SK-N-SH (cell line): ENCODE measurements around the gene MLXIPL. TPM values are rescaled to one million over a fixed set of nuclear protein-coding genes. Genes with fewer than 3 reads are reported as not detected.

Experiments used
- CTCF ChIA-PET: fragments of 300-600, 350-600 bp; formaldehyde crosslinking; extraction: SDS; loops from one replicate; lab custom pipeline; 2021; lab: Yijun Ruan, JAX
- POLR2A ChIA-PET: fragments of 350-600 bp; sonication (Branson Sonifier 250); formaldehyde crosslinking; extraction: SDS; loops from one replicate; lab custom pipeline; 2020; ENCODE audit warnings: antibody characterized with exemption, inconsistent platforms; lab: Yijun Ruan, JAX
- DNase-seq: peaks from one replicate; pipeline ENCODE4 v3.0.0; 2012
- H2AFZ ChIP-seq: fragments of 200-600 bp; sonication (generic); 2 replicates; pipeline ENCODE4 v1.8.1; 2016; ENCODE audit warnings: antibody characterized with exemption, mild to moderate bottlenecking, low read depth
- H3F3A ChIP-seq: fragments of 200-600 bp; sonication (generic); replicated peaks from 2 replicates; pipeline ENCODE3; 2016; ENCODE audit warnings: antibody characterized with exemption, mild to moderate bottlenecking; ENCODE audit not compliant: insufficient read depth
- H3K27ac ChIP-seq, 2 experiments: fragments of 200-500 bp in 1 of 2; fragments of 200-600 bp in 1 of 2; sonication (Bioruptor generic) in 1 of 2; sonication (generic), shearing (Covaris generic) in 1 of 2; 2 replicates each; pipeline versions ENCODE4 v1.5.1 to v1.6.1; 2014 to 2016; ENCODE audit warnings: low read depth in 2 of 2, inconsistent platforms in 1 of 2, low read length in 1 of 2, mild to moderate bottlenecking in 1 of 2, mixed read lengths in 1 of 2
- H3K27me3 ChIP-seq: fragments of 200-600 bp; sonication (generic), shearing (Covaris generic); 2 replicates; pipeline ENCODE4 v1.6.1; 2016; ENCODE audit warnings: mixed run types; ENCODE audit not compliant: insufficient read depth
- H3K36me3 ChIP-seq, 2 experiments: fragments of 200-500 bp in 1 of 2; fragments of 200-600 bp in 1 of 2; sonication (Bioruptor generic) in 1 of 2; sonication (generic) in 1 of 2; replicated peaks in 1 of 2; 2 replicates each; pipeline versions ENCODE3 to v1.5.1; 2014 to 2016; ENCODE audit warnings: low read length in 1 of 2, mild to moderate bottlenecking in 1 of 2; ENCODE audit not compliant: insufficient read depth in 2 of 2, control insufficient read depth in 1 of 2
- H3K4me1 ChIP-seq, 2 experiments: fragments of 200-500 bp in 1 of 2; fragments of 200-600 bp in 1 of 2; sonication (Bioruptor generic) in 1 of 2; sonication (generic), shearing (Covaris generic) in 1 of 2; 2 replicates each; pipeline versions ENCODE4 v1.5.1 to v1.6.1; 2014 to 2016; ENCODE audit warnings: low read depth in 1 of 2, low read length in 1 of 2, mixed run types in 1 of 2; ENCODE audit not compliant: insufficient read depth in 2 of 2, control insufficient read depth in 1 of 2
- H3K4me2 ChIP-seq: fragments of 200-600 bp; sonication (generic), shearing (Covaris generic); 2 replicates; pipeline ENCODE4 v1.6.1; 2017; ENCODE audit warnings: mixed run types
- H3K4me3 ChIP-seq, 2 experiments: fragments of 200-500 bp in 1 of 2; fragments of 200-600 bp in 1 of 2; sonication (Bioruptor generic) in 1 of 2; sonication (generic), shearing (Covaris generic) in 1 of 2; 2 replicates each; pipeline versions ENCODE4 v1.5.1 to v1.8.1; 2014 to 2016; ENCODE audit warnings: low read depth in 2 of 2, inconsistent platforms in 1 of 2, low read length in 1 of 2, mild to moderate bottlenecking in 1 of 2, mixed read lengths in 1 of 2, moderate library complexity in 1 of 2
- H3K79me2 ChIP-seq: fragments of 200-600 bp; sonication (generic); 2 replicates; pipeline ENCODE4 v1.8.1; 2017; ENCODE audit warnings: mild to moderate bottlenecking; ENCODE audit not compliant: insufficient read depth
- H3K9ac ChIP-seq: fragments of 200-600 bp; sonication (generic); 2 replicates; pipeline ENCODE4 v1.6.1; 2017; ENCODE audit warnings: mixed run types
- H3K9me2 ChIP-seq: fragments of 200-600 bp; sonication (generic); 2 replicates; pipeline ENCODE4 v1.6.1; 2017; ENCODE audit warnings: mixed run types
- H3K9me3 ChIP-seq: fragments of 200-600 bp; sonication (generic); 2 replicates; pipeline ENCODE4 v1.6.1; 2017; ENCODE audit warnings: mixed run types, mild to moderate bottlenecking, moderate library complexity
- H4K20me1 ChIP-seq: fragments of 200-600 bp; sonication (generic); 2 replicates; pipeline ENCODE4 v1.6.1; 2017; ENCODE audit warnings: mild to moderate bottlenecking, mixed run types; ENCODE audit not compliant: insufficient read depth
- CHD2 ChIP-seq: fragments of 150-350 bp; IDR thresholded peaks from 2 replicates; pipeline ENCODE4 v1.6.1; 2018; ENCODE audit warnings: low read length; ENCODE audit not compliant: partially characterized antibody
- ELF1 ChIP-seq: IDR thresholded peaks from 2 replicates; pipeline ENCODE4 v1.4.0; 2012
- EP300 ChIP-seq, 2 experiments: IDR thresholded peaks; 2 replicates each; pipeline versions ENCODE4 v1.4.0 to v1.6.1; 2012; ENCODE audit warnings: borderline replicate concordance in 1 of 2, low read depth in 1 of 2, low read length in 1 of 2
- EZH2phosphoT487 ChIP-seq: fragments of 200-600 bp; sonication (generic); IDR thresholded peaks from 2 replicates; pipeline ENCODE4 v1.6.1; 2017; ENCODE audit warnings: low read depth, mixed run types, mild to moderate bottlenecking, antibody characterized with exemption, moderate library complexity, borderline replicate concordance
- GATA2 ChIP-seq: sonication (generic); formaldehyde crosslinking; IDR thresholded peaks from 2 replicates; pipeline ENCODE4 v1.5.0; 2020; ENCODE audit warnings: mild to moderate bottlenecking, missing genetic modification reagents
- JUND ChIP-seq: IDR thresholded peaks from 2 replicates; pipeline ENCODE4 v1.4.0; 2012
- NFIC ChIP-seq: IDR thresholded peaks from 2 replicates; pipeline ENCODE4 v1.4.0; 2012; ENCODE audit warnings: borderline replicate concordance
- RAD21 ChIP-seq: IDR thresholded peaks from 2 replicates; pipeline ENCODE4 v1.6.1; 2012; ENCODE audit warnings: mild to moderate bottlenecking, low read length
- REST ChIP-seq: IDR thresholded peaks from 2 replicates; pipeline ENCODE4 v1.6.1; 2012; ENCODE audit warnings: mild to moderate bottlenecking, low read depth, low read length, moderate library complexity
- TAF1 ChIP-seq: IDR thresholded peaks from 2 replicates; pipeline ENCODE4 v1.6.1; 2012; ENCODE audit warnings: low read depth, mild to moderate bottlenecking, low read length, moderate library complexity, borderline replicate concordance
- TCF12 ChIP-seq: IDR thresholded peaks from 2 replicates; pipeline ENCODE4 v1.4.0; 2012
- TEAD4 ChIP-seq: IDR thresholded peaks from 2 replicates; pipeline ENCODE4 v1.4.0; 2012; ENCODE audit warnings: mild to moderate bottlenecking, borderline replicate concordance; ENCODE audit not compliant: insufficient read depth
- USF2 ChIP-seq: fragments of 150-350 bp; IDR thresholded peaks from 2 replicates; pipeline ENCODE4 v1.6.1; 2017; ENCODE audit warnings: antibody characterized with exemption, low read length, low read depth, borderline replicate concordance
- YY1 ChIP-seq: IDR thresholded peaks from 2 replicates; pipeline ENCODE4 v1.4.0; 2012; ENCODE audit warnings: low read depth, mild to moderate bottlenecking
- WGBS: methylation state at CpG from one replicate; pipeline ENCODE4 v1.1.6; 2017; ENCODE audit warnings: low lambda C conversion rate; 5-methylcytosine and 5-hydroxymethylcytosine counted together
- polyA plus RNA-seq, 3 experiments: library from polyadenylated mRNA; depleted of rRNA; stranded (reverse); fragments of >200 nt; gene quantifications; 2 replicates each; pipeline ENCODE4 v1.2.3, GENCODE V29; 2012

MLXIPL gene
- polyA plus RNA-seq, 1 of the 3 experiments (the other 2 are of a cell fraction), result 0.21 TPM

- H3K4me2 ChIP-seq, result no peak overlapping the region
- no peak for TF ChIP-seq JUND
- TF ChIP-seq EZH2phosphoT487, result no peak
- no peak for TF ChIP-seq TCF12
- TF ChIP-seq EP300 (IDR thresholded peaks at IDR 0.05; ENCODE audit: borderline replicate concordance in 1 of 2, low read depth in 1 of 2, low read length in 1 of 2), result no peak
- TF ChIP-seq, all 33 proteins: peak for 0
- Histone ChIP-seq H2AFZ (no peak overlapping the region), H3K4me1 (peaks cover 4 to 10% of the 10 kb centered on the region in 2 experiments; a peak in 3 of 4 replicates), H3F3A (peaks cover 18% of the 10 kb centered on the region), H3K27ac (no peak overlapping the region), H3K9me3 (no peaks in the 10 kb centered on the region), H3K79me2 (peaks cover 52% of the 10 kb centered on the region), H3K9me2 (no peaks in the 10 kb centered on the region), H3K4me3 (no peak overlapping the region), H4K20me1 (peaks cover 32% of the 10 kb centered on the region), H3K27me3 (no peaks in the 10 kb centered on the region), H3K36me3 (peaks cover 55 to 79% of the 10 kb centered on the region in 2 experiments), H3K9ac (no peak overlapping the region)
- ChIA-PET POLR2A (no interaction called here), CTCF (interaction anchor here (1.6 kb wide), 1 partner anchor 34 kb away, joined by 7 read pairs; no protein-coding TSS in a partner anchor)
- no peak for DNase-seq
- WGBS, result 92% methylated on average over 6 of the region's 6 CpGs
Observed at GRCh38 chr7:73572767-73573186, 51.5 kb downstream of the MLXIPL start.

- POLR2A ChIA-PET, result no interaction called here
Observed at GRCh38 chr7:73570977-73571376, 53.3 kb downstream of the MLXIPL start.

More at GRCh38 chr7:73570977-73571376, 53.3 kb downstream of the MLXIPL start:
- CTCF ChIA-PET, result no interaction called here
- WGBS, result 96% methylated on average over 10 of the region's 10 CpGs
- no peak for DNase-seq
- TF ChIP-seq REST, result no peak
- TF ChIP-seq TAF1, result no peak
- no peak for TF ChIP-seq NFIC
- TF ChIP-seq CHD2, result no peak
- TF ChIP-seq JUND, result no peak
- no peak for TF ChIP-seq RAD21
- TF ChIP-seq ELF1, result no peak
- TF ChIP-seq YY1, result no peak
- no peak for TF ChIP-seq TEAD4
- no peak for TF ChIP-seq EZH2phosphoT487
- TF ChIP-seq GATA2 (CRISPR knock-in tag), result no peak
- TF ChIP-seq USF2, result no peak
- Histone ChIP-seq H3K4me2 (no peak overlapping the region), H3K4me1 (no peaks in the 10 kb centered on the region), H3K27me3 (no peaks in the 10 kb centered on the region), H3F3A (peaks cover 24% of the 10 kb centered on the region), H3K36me3 (peaks cover 55 to 70% of the 10 kb centered on the region in 2 experiments), H3K27ac (no peak overlapping the region), H3K4me3 (no peak overlapping the region), H3K9me3 (no peaks in the 10 kb centered on the region), H4K20me1 (peaks cover 26% of the 10 kb centered on the region), H3K9me2 (no peaks in the 10 kb centered on the region), H3K79me2 (peaks cover 34% of the 10 kb centered on the region), H2AFZ (no peak overlapping the region), H3K9ac (no peak overlapping the region)
